Measurements from ENCODE around the gene BTN1A1.

BTN1A1 gene

DNA sequence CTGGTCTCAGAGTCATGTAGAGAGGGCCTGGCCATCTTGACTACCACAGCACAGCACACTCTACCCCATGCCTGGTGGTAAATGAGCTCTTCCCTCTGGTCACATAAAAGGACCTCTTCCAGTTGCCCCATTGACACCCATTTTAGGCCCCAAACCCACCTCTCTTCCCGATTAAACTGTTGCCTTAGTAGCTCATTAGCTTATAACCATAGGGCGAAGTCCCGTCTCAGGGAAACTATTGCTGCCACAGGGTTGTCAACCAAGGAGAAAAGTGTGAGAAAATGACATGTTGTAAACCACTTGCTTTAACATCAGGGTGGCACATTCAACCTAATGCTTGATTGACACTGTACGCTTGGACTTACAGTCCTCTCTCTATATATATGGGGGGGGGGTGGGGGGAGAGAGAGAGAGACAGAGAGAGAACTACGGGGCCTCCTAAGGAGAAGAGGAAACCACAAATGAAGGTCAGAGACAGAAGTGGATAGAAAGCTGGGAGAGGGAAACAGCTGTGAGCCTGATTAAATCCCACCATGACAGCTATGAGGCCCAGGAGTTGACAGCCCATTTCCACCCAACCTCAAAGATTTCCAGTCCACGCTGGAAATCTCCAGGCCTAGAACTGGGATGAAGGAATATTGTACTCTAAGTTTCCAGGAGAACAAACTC is 14.9 kb upstream of the BTN1A1 start:
- TF ChIP-seq, protein P1, sequence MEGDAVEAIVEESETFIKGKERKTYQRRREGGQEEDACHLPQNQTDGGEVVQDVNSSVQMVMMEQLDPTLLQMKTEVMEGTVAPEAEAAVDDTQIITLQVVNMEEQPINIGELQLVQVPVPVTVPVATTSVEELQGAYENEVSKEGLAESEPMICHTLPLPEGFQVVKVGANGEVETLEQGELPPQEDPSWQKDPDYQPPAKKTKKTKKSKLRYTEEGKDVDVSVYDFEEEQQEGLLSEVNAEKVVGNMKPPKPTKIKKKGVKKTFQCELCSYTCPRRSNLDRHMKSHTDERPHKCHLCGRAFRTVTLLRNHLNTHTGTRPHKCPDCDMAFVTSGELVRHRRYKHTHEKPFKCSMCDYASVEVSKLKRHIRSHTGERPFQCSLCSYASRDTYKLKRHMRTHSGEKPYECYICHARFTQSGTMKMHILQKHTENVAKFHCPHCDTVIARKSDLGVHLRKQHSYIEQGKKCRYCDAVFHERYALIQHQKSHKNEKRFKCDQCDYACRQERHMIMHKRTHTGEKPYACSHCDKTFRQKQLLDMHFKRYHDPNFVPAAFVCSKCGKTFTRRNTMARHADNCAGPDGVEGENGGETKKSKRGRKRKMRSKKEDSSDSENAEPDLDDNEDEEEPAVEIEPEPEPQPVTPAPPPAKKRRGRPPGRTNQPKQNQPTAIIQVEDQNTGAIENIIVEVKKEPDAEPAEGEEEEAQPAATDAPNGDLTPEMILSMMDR (IDR thresholded peaks at IDR 0.05; ENCODE audit: unreplicated experiment in 3 of 3) = no peak
- Mint-ChIP-seq H3K27ac (no peak overlapping the region), H3K36me3 (ENCODE audit: low read depth) (no peaks in the 10 kb centered on the region), H3K4me1 (no peaks in the 10 kb centered on the region), H3K4me3 (no peak overlapping the region), H3K9me3 (peaks cover 13% of the 10 kb centered on the region), H3K27me3 (ENCODE audit: low read depth) (no peaks in the 10 kb centered on the region)

DNA sequence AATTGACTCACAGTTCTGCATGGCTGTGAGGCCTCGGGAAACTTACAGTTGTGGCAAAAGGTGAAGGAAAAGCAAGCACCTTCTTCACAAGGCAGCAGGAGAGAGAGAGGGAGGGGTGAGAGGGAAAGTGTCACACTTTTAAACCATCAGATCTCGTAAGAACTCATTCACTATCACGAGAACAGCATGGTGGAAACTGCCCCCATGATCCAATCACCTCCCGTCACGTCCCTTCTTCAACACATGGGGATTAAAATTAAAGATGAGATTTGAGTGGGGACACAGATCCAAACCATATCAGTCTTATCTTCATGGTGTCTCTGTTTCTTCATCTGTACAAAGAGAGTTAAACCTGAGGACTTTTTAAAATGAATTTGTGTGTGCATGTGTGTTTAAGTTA is 13.7 kb upstream of the BTN1A1 start:
- no peak overlapping the region for H3K4me3 Mint-ChIP-seq
- TF ChIP-seq, protein P1 (IDR thresholded peaks at IDR 0.05; ENCODE audit: unreplicated experiment in 3 of 3) = no peak
- no peak overlapping the region for H3K27ac Mint-ChIP-seq
- no peaks in the 10 kb centered on the region for H3K27me3 Mint-ChIP-seq (ENCODE audit: low read depth)
- peaks cover 13% of the 10 kb centered on the region for H3K9me3 Mint-ChIP-seq
- no peaks in the 10 kb centered on the region for H3K36me3 Mint-ChIP-seq (ENCODE audit: low read depth)
- H3K4me1 Mint-ChIP-seq = no peaks in the 10 kb centered on the region

DNA sequence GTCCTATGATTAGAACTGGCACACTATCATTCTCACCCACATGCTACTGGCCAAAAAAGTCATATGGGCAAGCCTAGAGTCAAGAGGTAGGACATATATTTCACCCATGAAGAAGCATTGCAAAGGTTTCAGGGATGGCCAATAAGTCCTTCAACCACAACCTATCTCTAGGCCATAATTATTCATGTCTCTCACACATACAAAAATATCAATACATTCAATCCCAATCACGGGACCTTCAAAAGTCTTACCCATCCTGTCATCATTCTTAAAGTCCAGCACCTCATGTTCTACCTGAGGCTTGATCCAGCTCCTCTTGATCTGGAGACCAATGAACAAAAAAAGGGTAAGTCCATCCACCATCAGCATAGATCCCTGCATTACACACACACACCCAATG is 12.6 kb upstream of the BTN1A1 start:
- Mint-ChIP-seq H3K36me3 (ENCODE audit: low read depth) (no peaks in the 10 kb centered on the region), H3K27ac (no peak overlapping the region), H3K27me3 (ENCODE audit: low read depth) (no peaks in the 10 kb centered on the region), H3K4me3 (no peak overlapping the region), H3K4me1 (no peaks in the 10 kb centered on the region), H3K9me3 (peaks cover 13% of the 10 kb centered on the region)
- TF ChIP-seq, protein P1 (IDR thresholded peaks at IDR 0.05; ENCODE audit: unreplicated experiment in 3 of 3) = no peak

DNA sequence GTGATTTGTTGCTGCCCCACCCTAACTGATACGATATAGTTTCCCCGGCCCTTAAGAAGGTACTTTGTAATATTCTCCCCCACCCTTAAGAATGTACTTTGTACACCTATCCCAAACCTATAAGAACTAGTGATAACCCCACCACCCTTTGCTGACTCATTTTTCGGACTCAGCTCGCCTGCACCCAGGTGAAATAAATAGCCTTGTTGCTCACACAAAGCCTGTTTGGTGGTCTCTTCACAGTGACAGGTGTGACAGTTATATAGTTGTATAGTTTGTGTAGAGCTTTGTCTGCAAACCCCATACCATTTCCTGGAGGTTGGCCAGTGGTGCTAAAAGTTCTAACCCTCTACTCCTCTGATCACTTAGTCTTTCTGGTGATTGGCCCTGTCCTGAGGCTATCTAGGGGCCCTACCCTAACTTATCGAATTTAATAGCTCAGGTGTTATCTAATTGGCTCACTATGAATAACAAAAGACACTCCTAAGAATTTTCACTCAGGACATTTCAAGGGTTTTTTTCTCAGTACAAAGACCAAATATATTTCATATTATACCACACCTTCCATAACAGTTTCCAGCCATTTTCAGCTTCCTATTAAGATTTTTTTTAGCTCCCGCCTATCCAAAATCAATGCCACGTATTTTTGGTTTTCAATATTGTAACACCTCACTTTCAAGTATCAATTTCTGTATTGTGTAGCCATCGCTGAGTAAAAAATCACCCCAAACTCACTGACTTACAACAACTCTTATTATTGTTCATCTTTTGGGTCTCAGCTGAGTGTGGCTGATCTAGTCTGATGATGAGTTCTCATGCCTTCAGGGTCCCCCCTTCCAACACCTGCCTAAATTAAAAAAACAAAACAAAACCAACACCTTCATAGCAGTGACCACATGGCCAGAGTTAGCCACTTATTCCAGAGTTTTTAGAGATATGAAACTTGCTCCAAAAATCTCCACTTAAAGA is 9.8 kb upstream of the BTN1A1 start:
- Mint-ChIP-seq H3K27ac (no peak overlapping the region), H3K36me3 (ENCODE audit: low read depth) (no peaks in the 10 kb centered on the region), H3K4me3 (no peak overlapping the region), H3K9me3 (peaks cover 13% of the 10 kb centered on the region), H3K27me3 (ENCODE audit: low read depth) (peaks cover 7% of the 10 kb centered on the region), H3K4me1 (no peaks in the 10 kb centered on the region)
- TF ChIP-seq, protein P1 (IDR thresholded peaks at IDR 0.05; ENCODE audit: unreplicated experiment in 3 of 3) = no peak

DNA sequence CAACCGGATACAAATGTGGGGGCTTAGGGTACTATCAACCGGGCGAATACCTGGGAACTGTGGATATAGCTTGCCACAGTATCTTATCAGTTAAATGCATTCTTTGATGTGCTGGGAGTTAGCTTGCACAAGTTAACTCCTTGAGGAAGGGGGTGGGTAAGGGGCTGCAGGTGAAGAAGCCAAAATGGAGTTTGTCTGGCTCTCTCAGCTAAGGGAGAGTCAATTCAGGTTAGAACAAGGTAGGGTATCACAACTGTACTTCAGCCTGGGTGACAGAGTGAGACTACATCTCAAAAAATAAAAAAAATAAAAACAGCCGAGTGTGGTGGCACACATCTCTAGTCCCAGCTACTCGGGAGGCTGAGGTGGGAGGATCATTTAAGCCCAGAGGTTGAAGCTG is 8.5 kb upstream of the BTN1A1 start:
- Mint-ChIP-seq H3K27ac (no peak overlapping the region), H3K9me3 (peaks cover 6% of the 10 kb centered on the region), H3K4me3 (no peak overlapping the region), H3K27me3 (ENCODE audit: low read depth) (peaks cover 7% of the 10 kb centered on the region), H3K4me1 (no peaks in the 10 kb centered on the region), H3K36me3 (ENCODE audit: low read depth) (no peaks in the 10 kb centered on the region)
- TF ChIP-seq, protein P1 (IDR thresholded peaks at IDR 0.05; ENCODE audit: unreplicated experiment in 3 of 3) = no peak
